ENCODE measurements around the gene ZNF70. TPM values are rescaled to one million over a fixed set of nuclear protein-coding genes. Genes with fewer than 3 reads are reported as not detected.

ZNF70 gene
- total RNA-seq, 4 donors from 2014 or later: 2.7 to 7.5 (median 5.9) TPM

DNA sequence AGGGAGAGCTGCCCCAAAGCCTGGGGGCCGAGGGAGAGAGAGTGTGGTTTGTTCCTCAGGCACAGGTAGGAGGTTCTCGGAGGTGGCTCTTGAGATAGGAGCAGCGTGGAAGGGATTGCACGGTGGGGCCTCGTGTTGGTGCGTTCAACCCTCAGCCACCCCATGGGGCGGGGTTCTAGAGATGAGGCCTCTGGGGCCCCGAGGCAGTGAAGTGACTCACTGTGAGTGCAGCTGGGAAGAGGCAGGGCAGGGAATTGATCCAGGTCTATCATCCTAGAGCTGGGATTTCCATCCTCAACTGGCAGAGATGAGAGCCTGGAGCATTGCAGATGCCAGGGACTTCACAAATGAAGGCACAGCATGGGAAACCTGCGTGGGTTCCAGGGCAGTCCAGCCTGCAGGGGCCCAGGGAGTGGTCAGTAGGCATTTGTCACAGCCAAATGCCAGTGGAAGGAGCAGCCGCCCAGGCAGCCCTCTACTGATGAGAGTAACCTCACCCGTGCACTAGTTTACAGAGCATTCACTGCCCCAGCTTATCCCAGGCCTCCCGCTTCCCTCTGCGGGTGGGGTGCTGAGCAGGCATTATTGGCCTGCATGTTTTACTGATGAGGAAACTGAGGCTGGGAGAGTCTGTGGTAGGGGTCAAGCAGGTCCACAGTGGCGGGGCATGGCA lies 30.7 kb upstream of the ZNF70 start:
- Histone ChIP-seq H3K36me3 (no peaks in the 10 kb centered on the region), H3K27ac (no peak overlapping the region), H3K4me3 (no peak overlapping the region), H3K4me1 (peaks cover 4 to 25% (median 20%) of the 10 kb centered on the region in 4 donors), H3K9me3 (no peaks in the 10 kb centered on the region), H3K27me3 (no peaks in the 10 kb centered on the region)
- intact Hi-C loops (cut with DNase I; ENCODE audit: low total_unique reads): no loop called here
- WGBS, 2 donors (ENCODE audit: low coverage in 1 of 2): 76% methylated on average over 14 of the region's 14 CpGs; no CpG with 5 or more reads in 1 of the 2 donors
- DNase-seq: no peak
- in situ Hi-C loops (cut with MboI; ENCODE audit: low pct_ligation_motif_present in 1 of 4, low pct_unique_long_range_greater_than_20kb in 1 of 4, low sequenced_read_pairs in 3 of 4): loop anchor here in 2 of 4 donors (10.0 kb wide), 1 partner anchor 63 kb away; no protein-coding TSS in a partner anchor
- no peak for TF ChIP-seq CTCF (IDR thresholded peaks at IDR 0.05)
- TF ChIP-seq EP300 (IDR thresholded peaks at IDR 0.05; ENCODE audit: low read depth): no peak
- no peak for TF ChIP-seq POLR2AphosphoS5 (IDR thresholded peaks at IDR 0.05)
- TF ChIP-seq POLR2A (IDR thresholded peaks at IDR 0.05): no peak

- DNase-seq: no peak
- no peak for TF ChIP-seq CTCF (IDR thresholded peaks at IDR 0.05)
- TF ChIP-seq POLR2AphosphoS5 (IDR thresholded peaks at IDR 0.05): no peak
- TF ChIP-seq POLR2A (IDR thresholded peaks at IDR 0.05): no peak
- TF ChIP-seq EP300 (IDR thresholded peaks at IDR 0.05; ENCODE audit: low read depth): no peak
- Histone ChIP-seq H3K36me3 (no peaks in the 10 kb centered on the region), H3K9me3 (no peaks in the 10 kb centered on the region), H3K4me1 (peaks cover under 1 to 20% (median 15%) of the 10 kb centered on the region in 4 donors), H3K27ac (no peak overlapping the region), H3K4me3 (no peak overlapping the region), H3K27me3 (no peaks in the 10 kb centered on the region)
- 85% methylated on average over 15 of the region's 15 CpGs; no CpG with 5 or more reads in 1 of the 2 donors for WGBS, 2 donors (ENCODE audit: low coverage in 1 of 2)
- in situ Hi-C loops (cut with MboI; ENCODE audit: low pct_ligation_motif_present in 1 of 4, low pct_unique_long_range_greater_than_20kb in 1 of 4, low sequenced_read_pairs in 3 of 4): loop anchor here in 2 of 4 donors (10.0 kb wide), 1 partner anchor 64 kb away; no protein-coding TSS in a partner anchor
- intact Hi-C loops (cut with DNase I; ENCODE audit: low total_unique reads): no loop called here
These were observed 30.2 kb upstream of the ZNF70 start for GRCh38 chr22:23781065-23781464.

DNA sequence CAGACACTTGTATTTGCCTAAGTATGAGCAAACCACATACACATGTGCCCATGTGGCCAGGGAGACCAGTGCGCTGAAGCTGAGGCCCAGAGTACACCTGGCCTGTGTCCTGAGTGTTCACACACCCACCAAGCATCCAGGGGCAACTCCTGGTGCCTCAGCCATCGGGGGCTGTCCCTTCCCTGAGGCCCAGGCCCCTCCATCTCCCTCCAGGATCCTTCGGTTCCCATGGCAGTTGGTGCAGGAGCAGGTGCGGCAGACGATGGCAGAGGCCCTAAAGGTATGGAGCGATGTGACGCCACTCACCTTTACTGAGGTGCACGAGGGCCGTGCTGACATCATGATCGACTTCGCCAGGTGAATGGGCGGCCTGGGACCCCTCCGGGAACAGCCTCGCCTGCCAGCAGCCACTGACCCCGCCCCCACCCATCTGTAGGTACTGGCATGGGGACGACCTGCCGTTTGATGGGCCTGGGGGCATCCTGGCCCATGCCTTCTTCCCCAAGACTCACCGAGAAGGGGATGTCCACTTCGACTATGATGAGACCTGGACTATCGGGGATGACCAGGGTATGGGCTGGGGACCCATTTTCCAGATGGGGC lies 29.3 kb upstream of the ZNF70 start:
- WGBS, 2 donors (ENCODE audit: low coverage in 1 of 2): 91% methylated on average over 20 of the region's 20 CpGs; no CpG with 5 or more reads in 1 of the 2 donors
- Histone ChIP-seq H3K36me3 (no peaks in the 10 kb centered on the region), H3K4me3 (no peak overlapping the region), H3K27ac (no peak overlapping the region), H3K27me3 (no peaks in the 10 kb centered on the region), H3K9me3 (no peaks in the 10 kb centered on the region), H3K4me1 (peaks cover 0 to 16% (median 14%) of the 10 kb centered on the region in 4 donors)
- TF ChIP-seq EP300 (IDR thresholded peaks at IDR 0.05; ENCODE audit: low read depth): no peak
- TF ChIP-seq POLR2A (IDR thresholded peaks at IDR 0.05): no peak
- TF ChIP-seq POLR2AphosphoS5 (IDR thresholded peaks at IDR 0.05): no peak
- no peak for TF ChIP-seq CTCF (IDR thresholded peaks at IDR 0.05)
- intact Hi-C loops (cut with DNase I; ENCODE audit: low total_unique reads) (no loop called here), in situ Hi-C loops (cut with MboI; ENCODE audit: low pct_ligation_motif_present in 1 of 4, low pct_unique_long_range_greater_than_20kb in 1 of 4, low sequenced_read_pairs in 3 of 4) (loop anchor here in 2 of 4 donors (10.0 kb wide), 1 partner anchor 65 kb away; no protein-coding TSS in a partner anchor)
- DNase-seq: no peak

- WGBS, 2 donors (ENCODE audit: low coverage in 1 of 2): 60 to 81% methylated on average over 1 to 5 of the region's 5 CpGs
- intact Hi-C loops (cut with DNase I; ENCODE audit: low total_unique reads): no loop called here
These were observed 28.8 kb upstream of the ZNF70 start for GRCh38 chr22:23779731-23780130.

More at GRCh38 chr22:23779731-23780130, 28.8 kb upstream of the ZNF70 start:
- H3K4me1 ChIP-seq: peaks cover 0 to 20% (median 14%) of the 10 kb centered on the region in 4 donors
- H3K27me3 ChIP-seq: no peaks in the 10 kb centered on the region
- no peaks in the 10 kb centered on the region for H3K9me3 ChIP-seq
- in situ Hi-C loops (cut with MboI; ENCODE audit: low pct_ligation_motif_present in 1 of 4, low pct_unique_long_range_greater_than_20kb in 1 of 4, low sequenced_read_pairs in 3 of 4): loop anchor here in 2 of 4 donors (10.0 kb wide), 1 partner anchor 65 kb away; no protein-coding TSS in a partner anchor
- no peaks in the 10 kb centered on the region for H3K36me3 ChIP-seq
- H3K27ac ChIP-seq: no peak overlapping the region
- TF ChIP-seq POLR2AphosphoS5 (IDR thresholded peaks at IDR 0.05): no peak
- no peak for TF ChIP-seq CTCF (IDR thresholded peaks at IDR 0.05)
- no peak for TF ChIP-seq POLR2A (IDR thresholded peaks at IDR 0.05)
- no peak for TF ChIP-seq EP300 (IDR thresholded peaks at IDR 0.05; ENCODE audit: low read depth)
- DNase-seq: no peak
- no peak overlapping the region for H3K4me3 ChIP-seq
